ENCODE measurements around the gene ADGRF3.

- TF ChIP-seq CTCF (conservative IDR thresholded peaks at IDR 0.05 in 1 of 2, IDR thresholded peaks at IDR 0.05 in 1 of 2; ENCODE audit: extremely low read depth in 1 of 2, insufficient read depth in 1 of 2, low read depth in 1 of 2, low read length in 2 of 2) (no peak), EZH2 (IDR thresholded peaks at IDR 0.05; ENCODE audit: borderline replicate concordance, low read length) (no peak)
These were observed 6.3 kb upstream of the ADGRF3 start for GRCh38 chr2:26352892-26353291.
